Limb (tissue), 2 donors: ENCODE results near the gene TFB2M.
"Not testable (repeated sequence)": the region's sequence is repeated elsewhere in the genome, so short reads cannot be mapped to it uniquely, and the experiment has no call there.

Experiments
- DNase-seq, 2 donors: peaks; one replicate each; pipeline ENCODE4 v3.0.0-alpha.2; 2016; ENCODE audit errors: extremely low spot score in 2 of 2

Gene TFB2M

DNA sequence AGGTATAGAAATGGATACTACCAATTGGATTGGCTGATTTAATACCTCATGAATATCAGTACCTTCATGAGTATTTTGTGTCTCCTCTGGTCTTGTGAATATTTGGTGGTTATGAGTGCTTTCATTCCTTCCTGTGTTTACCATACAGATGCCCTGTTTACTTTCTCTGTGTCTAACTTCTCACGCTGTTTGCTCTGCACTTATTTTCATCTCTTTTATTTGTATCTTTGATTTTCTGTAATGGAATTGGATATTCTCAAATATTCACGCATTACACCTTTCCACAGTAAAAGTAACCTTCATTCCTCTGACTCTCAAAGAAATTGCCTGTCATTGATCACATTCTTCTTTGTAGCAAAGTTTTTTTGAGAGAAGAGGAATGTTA, 17.0 kb upstream of the TFB2M start:
- no peak for DNase-seq

- DNase-seq = no peak
Measured at GRCh38 chr1:246582301-246583055, 16.4 kb upstream of the TFB2M start.

DNA sequence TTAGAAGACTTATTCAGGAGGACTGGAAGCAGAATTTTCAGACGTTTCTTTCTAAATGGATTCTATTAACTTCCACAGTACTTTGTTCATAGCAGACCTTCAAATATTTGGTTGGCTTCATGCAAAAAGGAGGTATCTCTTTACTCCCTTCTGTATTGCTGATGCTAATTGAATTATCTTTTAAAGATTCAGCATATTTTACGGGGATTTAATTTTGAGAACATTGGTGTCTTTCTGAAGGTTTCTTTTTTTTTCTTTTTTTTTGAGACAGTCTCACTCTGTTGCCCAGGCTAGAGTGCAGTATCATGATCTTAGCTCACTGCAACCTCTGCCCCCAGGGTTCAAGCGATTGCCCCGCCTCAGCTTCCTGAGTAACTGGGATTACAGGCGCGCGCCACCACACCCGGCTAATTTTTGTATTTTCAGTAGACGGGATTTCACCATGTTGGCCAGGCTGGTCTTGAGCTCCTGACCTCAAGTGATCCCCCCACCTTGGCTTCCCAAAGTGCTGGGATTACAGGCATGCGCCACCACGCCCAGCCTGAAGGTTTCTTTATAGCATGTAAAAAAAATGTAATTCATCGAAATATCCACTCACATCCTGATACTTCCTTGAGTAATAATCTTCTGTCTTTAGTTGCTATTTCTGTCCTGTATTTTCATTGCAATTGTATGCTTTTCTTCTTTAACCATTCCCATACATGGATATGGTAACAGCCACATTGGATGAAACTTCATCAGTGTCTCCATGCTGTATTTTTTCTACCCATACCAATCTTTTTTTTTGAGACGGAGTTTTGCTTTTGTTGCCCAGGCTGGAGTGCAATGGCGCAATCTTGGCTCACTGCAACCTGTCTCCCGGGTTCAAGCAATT, 14.7 kb upstream of the TFB2M start:
- no peak for DNase-seq

DNA sequence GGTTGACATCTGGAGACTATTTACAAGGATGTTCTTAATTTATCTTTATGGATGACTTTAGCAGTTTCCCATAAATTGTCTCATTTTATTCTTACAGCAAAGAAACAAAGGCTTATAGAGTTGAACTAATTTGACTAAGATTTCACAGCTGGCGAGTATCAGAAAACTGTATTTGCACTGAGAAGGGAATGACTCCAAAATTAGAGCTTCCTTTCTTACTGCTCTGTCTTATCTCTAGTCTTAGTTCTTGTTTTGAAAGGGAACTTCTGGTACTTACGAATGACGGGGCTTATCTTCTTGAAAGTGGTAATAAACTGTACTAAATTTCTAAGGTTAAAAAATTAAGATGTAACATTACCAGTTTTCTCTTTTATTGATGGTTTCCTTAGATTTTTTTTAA, 13.8 kb upstream of the TFB2M start:
- peak in 1 of 2 donors; percentile 13 for DNase-seq

DNA sequence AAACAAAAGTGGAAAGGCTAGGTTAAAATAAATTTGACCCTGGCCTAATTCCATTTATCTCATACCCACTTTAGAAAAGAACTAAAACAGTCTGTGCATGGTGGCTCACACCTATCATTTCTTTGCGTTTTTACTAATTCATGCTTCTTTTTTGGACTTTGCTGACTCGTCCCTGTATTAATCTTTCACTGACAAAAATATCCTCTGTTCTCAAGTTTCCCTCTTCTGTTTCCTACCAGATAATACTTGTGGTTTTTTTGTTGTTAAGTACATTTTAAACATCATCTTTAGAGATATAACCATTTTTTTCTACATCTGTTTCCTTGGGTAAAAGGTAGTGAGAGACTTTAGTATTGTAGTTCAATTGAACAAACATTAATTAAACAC, 11.7 kb upstream of the TFB2M start:
- DNase-seq = no peak

- DNase-seq = no peak
Measured at GRCh38 chr1:246577082-246577719, 11.1 kb upstream of the TFB2M start.

GRCh38 chr1:246576709-246577032, 10.6 kb upstream of the TFB2M start:
- DNase-seq = no peak

- DNase-seq = no peak
Measured at GRCh38 chr1:246573491-246573890, 7.4 kb upstream of the TFB2M start.

GRCh38 chr1:246572785-246573184, 6.7 kb upstream of the TFB2M start:
- no peak for DNase-seq

DNA sequence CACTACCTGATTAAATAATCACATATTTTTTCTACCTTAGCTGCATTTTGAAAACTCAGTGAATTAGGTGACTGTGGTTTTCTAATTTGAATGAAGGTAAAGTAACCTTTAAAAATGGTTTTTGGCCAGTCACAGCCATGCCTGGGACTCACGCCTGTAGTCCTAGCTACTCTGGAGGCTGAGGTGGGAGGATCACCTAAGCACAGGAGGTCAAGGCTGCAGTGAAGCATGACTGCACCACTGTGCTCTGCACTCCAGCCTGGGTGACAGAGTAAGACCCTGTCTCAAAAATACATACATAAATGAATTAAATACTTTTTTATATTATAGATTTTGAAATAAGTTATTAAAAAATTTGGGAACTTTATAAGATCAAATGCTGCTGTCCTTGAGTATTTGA, 5.9 kb upstream of the TFB2M start:
- DNase-seq = no peak

- DNase-seq = not testable (repeated sequence)
Measured at GRCh38 chr1:246571309-246571708, 5.2 kb upstream of the TFB2M start.

GRCh38 chr1:246569248-246570238, 3.5 kb upstream of the TFB2M start:
- no peak for DNase-seq

GRCh38 chr1:246567646-246568235, 1.7 kb upstream of the TFB2M start:
- DNase-seq = no peak

DNA sequence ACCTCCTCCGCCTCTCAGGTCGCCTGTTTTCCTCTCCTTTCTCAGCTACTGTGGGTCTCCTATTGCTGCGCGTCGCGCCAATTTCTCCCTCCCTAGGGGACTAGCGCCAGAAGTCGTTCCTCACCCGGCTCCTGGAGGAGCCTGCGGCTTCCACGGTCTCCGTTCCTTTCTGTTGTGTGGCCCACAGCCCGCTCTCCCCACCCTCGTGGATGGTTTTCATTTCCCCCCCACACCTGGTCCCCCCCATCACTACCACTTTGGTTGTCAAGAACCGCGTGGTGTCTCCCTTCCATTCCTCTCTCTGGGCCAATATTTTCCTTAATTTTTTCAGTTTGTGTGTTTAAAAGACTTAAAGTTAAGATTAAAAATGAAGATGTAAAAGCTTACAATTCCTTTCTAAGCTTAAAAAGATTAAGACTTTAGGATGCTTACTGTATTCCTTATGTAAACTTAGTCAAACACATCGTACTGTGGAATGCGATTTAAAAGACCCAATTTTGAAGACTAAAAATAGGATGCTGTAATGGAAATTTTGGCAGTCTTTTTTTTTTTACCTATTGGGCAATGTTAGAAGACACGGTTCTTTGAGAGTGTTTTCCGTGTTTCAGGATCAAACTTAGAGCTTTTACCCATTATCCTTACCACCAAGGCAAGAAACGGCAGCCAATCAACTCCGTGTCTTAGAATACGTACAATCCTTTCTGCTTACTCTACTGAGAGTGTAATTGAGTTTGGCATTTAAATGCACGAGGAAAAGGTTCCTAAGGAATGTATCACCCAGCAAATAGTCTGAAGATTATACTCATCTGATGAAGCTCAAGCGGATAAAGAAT, 968 bp upstream of the TFB2M start:
- peak in 1 of 2 donors; percentile 11 for DNase-seq

- no peak for DNase-seq
Measured at GRCh38 chr1:246565751-246566127, 322 bp downstream of the TFB2M start.

DNA sequence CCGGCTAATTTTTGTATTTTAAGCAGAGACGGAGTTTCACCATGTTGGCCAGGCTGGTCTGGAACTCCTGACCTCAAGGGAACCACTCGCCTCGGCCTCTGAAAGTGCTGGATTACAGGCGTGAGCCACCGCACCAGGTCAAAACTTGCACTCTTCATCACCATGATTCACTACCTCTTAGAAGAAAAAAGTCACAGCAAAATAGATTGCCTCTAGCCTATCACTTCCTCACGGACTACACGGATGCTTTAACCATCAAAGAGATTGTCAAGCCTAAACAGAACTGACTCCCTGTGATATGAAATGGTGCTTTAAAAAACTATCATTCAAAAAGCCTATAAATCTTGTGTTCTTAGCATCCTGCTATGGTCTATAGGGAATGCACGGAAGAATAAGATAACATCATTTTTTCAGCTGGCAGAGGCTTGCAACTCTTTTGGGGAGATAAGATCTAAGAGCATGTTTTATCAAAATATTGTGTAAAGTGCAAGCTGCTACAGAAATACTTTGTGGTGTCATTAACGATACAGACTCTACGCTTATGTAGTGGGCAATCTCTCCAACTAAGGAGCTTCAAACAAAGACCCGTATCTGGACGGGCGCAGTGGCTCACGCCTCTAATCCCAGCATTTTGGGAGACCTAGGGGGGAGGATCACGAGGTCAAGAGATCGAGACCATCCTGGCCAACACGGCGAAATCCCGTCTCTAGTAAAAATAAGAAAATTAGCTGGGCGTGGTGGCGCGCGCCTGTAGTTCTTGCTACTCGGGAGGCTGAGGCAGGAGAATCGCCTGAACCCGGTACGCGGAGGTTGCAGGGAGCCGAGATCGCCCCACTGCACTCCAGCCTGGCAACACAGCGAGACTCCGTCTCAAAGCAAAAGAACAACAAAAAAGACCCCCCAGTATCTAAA, 966 bp downstream of the TFB2M start:
- DNase-seq = no peak

DNA sequence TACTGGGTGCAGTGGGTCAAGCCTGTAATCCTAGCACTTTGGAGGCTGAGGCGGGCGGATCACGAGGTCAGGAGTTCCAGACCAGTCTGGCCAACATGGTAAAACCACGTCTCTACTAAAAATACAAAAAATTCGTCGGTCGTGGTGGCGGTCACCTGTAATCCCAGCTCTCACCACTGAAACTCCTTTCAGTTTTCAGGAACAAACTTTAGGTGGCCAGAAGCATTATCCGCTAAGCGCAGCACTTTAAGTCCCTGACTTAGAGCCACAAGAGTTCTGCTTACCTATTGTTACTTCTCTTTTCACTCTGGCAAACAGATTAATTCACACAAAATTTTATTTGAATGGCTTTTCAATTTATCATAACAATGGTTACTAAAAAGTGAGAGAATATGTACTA, 5.2 kb downstream of the TFB2M start:
- DNase-seq = not testable (repeated sequence)

DNA sequence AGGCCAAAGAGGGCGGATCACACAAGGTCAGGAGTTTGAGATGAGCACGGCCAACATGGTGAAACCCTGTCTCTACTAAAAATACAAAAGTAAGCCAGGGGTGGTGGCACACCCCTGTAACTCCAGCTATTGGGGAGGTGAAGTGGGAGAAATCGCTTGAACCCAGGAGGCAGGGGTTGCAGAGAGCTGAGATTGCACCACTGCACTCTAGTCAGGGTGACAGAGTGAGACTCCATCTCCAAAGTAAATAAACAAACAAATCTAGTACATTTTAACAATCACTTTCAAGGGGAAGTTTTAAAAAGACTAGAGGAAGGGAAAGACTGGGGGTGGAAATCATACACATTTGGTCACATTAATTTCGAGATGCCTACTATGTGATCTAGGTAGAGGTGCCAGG, 6.8 kb downstream of the TFB2M start:
- DNase-seq = no peak

DNA sequence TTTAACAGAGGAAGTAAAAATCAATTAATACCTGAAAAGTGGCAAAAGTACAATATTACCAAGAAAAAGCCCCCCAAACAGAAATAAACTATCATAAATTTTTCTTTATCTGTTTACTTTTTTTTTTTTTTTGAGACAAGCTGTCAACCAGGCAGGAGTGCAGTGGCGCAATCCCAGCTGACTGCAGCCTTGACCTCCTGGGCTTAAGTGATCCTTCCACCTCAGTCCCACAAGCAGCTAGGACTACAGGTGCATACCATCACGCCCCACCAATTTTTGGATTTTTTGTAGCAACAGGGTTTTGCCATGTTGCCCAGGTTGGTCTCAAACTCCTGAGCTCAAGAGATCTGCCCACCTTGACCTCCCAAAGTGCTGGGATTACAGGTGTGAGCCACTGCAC, 8.0 kb downstream of the TFB2M start:
- DNase-seq = no peak
